Activated B cell treated with CpG ODN at 0.5 μM for 24 hours (primary cell): ENCODE measurements around the gene MCRIP1. TPM values are rescaled to one million over a fixed set of nuclear protein-coding genes. Genes with fewer than 3 reads are reported as not detected.

Experiments
- ATAC-seq: fragments of 200-7000 bp; cut with Tn5 transposase; one replicate; pipeline ENCODE4 v1.10.0; 2021; ENCODE audit warnings: low read depth, mild to moderate bottlenecking, moderate library complexity
- CTCF ChIA-PET: fragments of 350-600 bp; sonication (Branson Sonifier 250); formaldehyde crosslinking; loops from one replicate; lab custom pipeline; 2021; ENCODE audit warnings: antibody characterized with exemption; lab: Charles Lee
- POLR2A ChIA-PET: fragments of 350-600 bp; sonication (Branson Sonifier 250); formaldehyde crosslinking; loops from one replicate; lab custom pipeline; 2021; ENCODE audit warnings: antibody characterized with exemption; lab: Charles Lee
- DNase-seq: peaks from one replicate; pipeline ENCODE4 v3.0.0; 2022
- H3K27ac Mint-ChIP-seq: one replicate; pipeline ENCODE4 v1.8.0; 2020; ENCODE audit warnings: mixed read lengths
- H3K27me3 Mint-ChIP-seq: one replicate; pipeline ENCODE4 v1.8.0; 2021; ENCODE audit warnings: mixed read lengths
- H3K36me3 Mint-ChIP-seq: one replicate; pipeline ENCODE4 v1.8.0; 2021; ENCODE audit warnings: low read depth, mixed read lengths
- H3K4me1 Mint-ChIP-seq: one replicate; pipeline ENCODE4 v1.8.0; 2021; ENCODE audit warnings: mixed read lengths
- H3K4me3 Mint-ChIP-seq: one replicate; pipeline ENCODE4 v1.8.0; 2020; ENCODE audit warnings: mild to moderate bottlenecking, mixed read lengths
- H3K9me3 Mint-ChIP-seq: one replicate; pipeline ENCODE4 v1.8.0; 2020; ENCODE audit warnings: mixed read lengths
- intact Hi-C: fragments of 100-400 bp; cut with micrococcal nuclease; formaldehyde crosslinking; loops from one replicate; pipeline ENCODE4 v1.15.1; 2024
- total RNA-seq: library from RNA; stranded (reverse); gene quantifications from 2 replicates; pipeline ENCODE4 v1.2.3, GENCODE V29; 2022
- TF ChIP-seq, protein P1 (sequence below): fragments of 200-600 bp; IDR thresholded peaks from one replicate; pipeline ENCODE4 v1.8.0; 2022; ENCODE audit warnings: antibody characterized with exemption, mild to moderate bottlenecking

The MCRIP1 gene
- total RNA-seq, 1 donor from 2014 or later: 75.0 TPM

DNA sequence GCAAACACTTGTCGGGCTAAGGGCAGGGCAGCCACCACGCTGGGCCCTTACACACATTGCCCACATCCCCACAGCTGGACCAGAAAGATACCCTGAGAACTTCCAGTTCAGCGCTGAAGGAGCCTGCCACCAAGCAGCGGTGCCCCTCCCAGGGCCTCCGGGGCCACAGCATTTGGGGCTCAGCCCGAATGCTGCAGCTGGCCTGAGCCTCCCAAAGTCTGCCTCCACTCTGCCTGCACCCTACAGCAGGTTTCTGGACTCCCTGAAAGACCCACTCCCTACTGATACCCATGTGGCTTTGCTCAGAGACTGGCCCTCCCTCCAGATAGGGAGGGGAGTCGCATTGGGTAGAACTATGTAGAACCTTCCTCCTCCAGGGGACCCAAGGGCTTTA is 1.5 kb downstream of the MCRIP1 start:
- Mint-ChIP-seq H3K27me3 (no peaks in the 10 kb centered on the region), H3K9me3 (no peaks in the 10 kb centered on the region), H3K4me1 (peaks cover 25% of the 10 kb centered on the region), H3K36me3 (peaks cover 6% of the 10 kb centered on the region), H3K4me3 (peak overlapping the region; percentile 92), H3K27ac (peak overlapping the region; percentile 91)
- intact Hi-C loops: no loop called here
- POLR2A ChIA-PET: interaction anchor here (0.6 kb wide), 1 partner anchor 109 kb away, joined by 3 read pairs; no protein-coding TSS in a partner anchor
- DNase-seq (no peak), ATAC-seq (no peak)
- TF ChIP-seq, protein P1, sequence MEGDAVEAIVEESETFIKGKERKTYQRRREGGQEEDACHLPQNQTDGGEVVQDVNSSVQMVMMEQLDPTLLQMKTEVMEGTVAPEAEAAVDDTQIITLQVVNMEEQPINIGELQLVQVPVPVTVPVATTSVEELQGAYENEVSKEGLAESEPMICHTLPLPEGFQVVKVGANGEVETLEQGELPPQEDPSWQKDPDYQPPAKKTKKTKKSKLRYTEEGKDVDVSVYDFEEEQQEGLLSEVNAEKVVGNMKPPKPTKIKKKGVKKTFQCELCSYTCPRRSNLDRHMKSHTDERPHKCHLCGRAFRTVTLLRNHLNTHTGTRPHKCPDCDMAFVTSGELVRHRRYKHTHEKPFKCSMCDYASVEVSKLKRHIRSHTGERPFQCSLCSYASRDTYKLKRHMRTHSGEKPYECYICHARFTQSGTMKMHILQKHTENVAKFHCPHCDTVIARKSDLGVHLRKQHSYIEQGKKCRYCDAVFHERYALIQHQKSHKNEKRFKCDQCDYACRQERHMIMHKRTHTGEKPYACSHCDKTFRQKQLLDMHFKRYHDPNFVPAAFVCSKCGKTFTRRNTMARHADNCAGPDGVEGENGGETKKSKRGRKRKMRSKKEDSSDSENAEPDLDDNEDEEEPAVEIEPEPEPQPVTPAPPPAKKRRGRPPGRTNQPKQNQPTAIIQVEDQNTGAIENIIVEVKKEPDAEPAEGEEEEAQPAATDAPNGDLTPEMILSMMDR: no peak
- CTCF ChIA-PET: no interaction called here

DNA sequence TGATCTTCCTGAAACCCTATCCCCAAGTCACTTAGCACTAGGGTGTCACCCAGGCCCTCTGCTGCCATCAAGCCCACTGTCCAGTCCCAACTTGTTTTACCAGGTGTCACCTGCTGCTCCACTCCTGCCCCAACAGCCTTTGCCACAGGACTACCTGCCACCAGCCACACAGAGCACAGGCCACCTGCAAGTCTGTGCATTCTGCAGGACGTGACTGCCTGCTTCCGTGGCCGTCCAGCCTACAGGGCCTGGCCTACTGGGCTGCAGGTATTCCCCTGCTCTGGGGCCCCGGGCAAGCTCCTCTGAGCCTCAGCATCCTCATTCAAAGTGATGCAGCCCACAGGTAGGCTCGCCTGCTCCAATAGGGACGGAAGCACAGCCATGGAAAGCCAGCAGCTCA is 3.2 kb downstream of the MCRIP1 start:
- ChIA-PET CTCF (no interaction called here), POLR2A (no interaction called here)
- no peaks in the 10 kb centered on the region for H3K27me3 Mint-ChIP-seq
- H3K4me1 Mint-ChIP-seq: peaks cover 29% of the 10 kb centered on the region
- no peaks in the 10 kb centered on the region for H3K9me3 Mint-ChIP-seq
- intact Hi-C loops: no loop called here
- peaks cover 9% of the 10 kb centered on the region for H3K36me3 Mint-ChIP-seq
- no peak overlapping the region for H3K27ac Mint-ChIP-seq
- ATAC-seq: no peak
- TF ChIP-seq, protein P1: no peak
- DNase-seq: no peak
- H3K4me3 Mint-ChIP-seq: no peak overlapping the region

DNA sequence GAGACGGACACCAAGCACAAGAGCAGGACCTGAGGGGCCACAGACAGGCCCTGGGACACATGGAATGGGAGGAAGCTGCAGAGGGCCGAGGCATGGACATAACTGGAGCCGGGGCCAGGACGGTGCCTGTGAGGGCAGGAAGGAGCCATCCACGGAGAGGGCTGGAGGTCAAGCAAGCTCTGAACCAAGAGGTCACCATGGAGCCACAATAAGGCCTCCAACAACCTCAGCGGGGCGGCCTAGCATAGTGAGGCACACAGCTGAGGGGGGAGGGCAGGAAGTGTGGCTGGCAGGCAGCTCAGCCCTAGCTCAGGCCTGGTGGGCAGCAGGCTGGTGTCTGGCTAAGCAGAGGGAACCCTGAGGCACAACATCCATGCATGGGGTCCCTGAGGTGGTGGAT is 4.4 kb downstream of the MCRIP1 start:
- Mint-ChIP-seq H3K4me3 (no peak overlapping the region), H3K9me3 (no peaks in the 10 kb centered on the region), H3K27ac (no peak overlapping the region), H3K4me1 (peaks cover 26% of the 10 kb centered on the region), H3K27me3 (no peaks in the 10 kb centered on the region), H3K36me3 (peaks cover 15% of the 10 kb centered on the region)
- intact Hi-C loops: no loop called here
- CTCF ChIA-PET: no interaction called here
- POLR2A ChIA-PET: interaction anchor here (0.5 kb wide), 1 partner anchor 13 kb away, joined by 4 read pairs; no protein-coding TSS in a partner anchor
- TF ChIP-seq, protein P1: no peak
- ATAC-seq (no peak), DNase-seq (no peak)

DNA sequence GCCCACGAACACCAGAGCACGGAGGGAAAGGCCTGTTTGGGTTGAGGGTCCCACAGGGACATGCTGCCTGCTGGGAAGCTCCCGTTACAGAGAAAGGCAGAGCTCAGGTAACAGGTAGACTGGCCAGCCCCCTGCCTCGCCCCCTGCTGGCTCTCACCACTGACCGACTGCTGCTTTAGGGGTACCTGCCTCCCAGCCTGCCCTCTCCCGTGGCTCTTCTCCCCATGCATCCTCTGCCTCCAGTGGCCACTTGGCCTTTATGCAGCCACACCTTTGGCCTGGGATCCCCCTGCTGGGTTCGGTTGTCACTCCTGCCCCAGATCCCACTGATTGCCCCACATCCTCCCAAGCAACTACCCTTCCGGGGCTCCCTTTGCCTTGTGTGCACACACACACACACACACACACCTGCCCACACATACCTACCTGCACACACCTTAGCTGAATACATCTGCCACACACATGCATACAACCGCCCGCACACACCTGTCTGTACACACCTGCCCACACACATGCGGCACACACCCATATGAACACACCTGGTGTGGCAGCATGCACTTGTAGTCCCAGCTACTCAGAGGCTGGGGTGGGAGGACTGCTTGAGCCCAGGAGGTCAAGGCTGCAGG is 7.1 kb downstream of the MCRIP1 start:
- no peak overlapping the region for H3K27ac Mint-ChIP-seq
- CTCF ChIA-PET: no interaction called here
- intact Hi-C loops: no loop called here

DNA sequence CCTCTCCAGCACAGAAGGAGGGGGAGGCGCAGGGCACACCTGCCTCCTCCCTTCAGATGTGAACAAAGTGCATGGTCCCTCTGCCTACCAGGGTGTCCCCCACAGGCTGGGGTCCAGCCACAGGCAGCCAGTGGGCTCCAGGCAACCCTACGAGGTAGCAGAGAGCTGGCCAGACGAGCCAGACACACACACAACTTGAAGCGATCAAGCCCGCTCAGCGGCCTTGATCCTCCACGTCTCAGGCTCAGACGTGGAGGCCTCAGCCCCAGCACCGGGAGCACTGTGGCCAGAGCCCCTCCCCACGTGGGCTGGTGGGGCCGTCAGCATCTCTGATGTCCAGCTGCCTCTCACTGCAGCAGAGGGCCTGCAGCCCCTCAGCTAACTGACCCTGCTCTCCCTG is 8.5 kb downstream of the MCRIP1 start:
- Mint-ChIP-seq H3K36me3 (peaks cover 15% of the 10 kb centered on the region), H3K27me3 (no peaks in the 10 kb centered on the region), H3K9me3 (no peaks in the 10 kb centered on the region), H3K27ac (no peak overlapping the region), H3K4me3 (no peak overlapping the region), H3K4me1 (peaks cover 9% of the 10 kb centered on the region)
- ATAC-seq (no peak), DNase-seq (no peak)
- intact Hi-C loops: no loop called here
- ChIA-PET CTCF (no interaction called here), POLR2A (no interaction called here)
- TF ChIP-seq, protein P1: no peak

More for the DNA sequence above, 7.1 kb downstream of the MCRIP1 start:
- no peak for ATAC-seq
- Mint-ChIP-seq H3K36me3 (peaks cover 17% of the 10 kb centered on the region), H3K4me1 (peaks cover 11% of the 10 kb centered on the region), H3K9me3 (no peaks in the 10 kb centered on the region), H3K27me3 (no peaks in the 10 kb centered on the region), H3K4me3 (no peak overlapping the region)
- POLR2A ChIA-PET: interaction anchor here (0.6 to 0.7 kb wide), 3 partner anchors 9 to 814 kb away, joined by 3 to 5 read pairs (median 3); partner anchors contain the start of gene PPP1R27
- TF ChIP-seq, protein P1: no peak
- DNase-seq: no peak
